Ureter (tissue), 1 donor: ENCODE measurements around the gene PLIN5. TPM values are rescaled to one million over a fixed set of nuclear protein-coding genes. Genes with fewer than 3 reads are reported as not detected.

Source experiments
- DNase-seq: peaks from one replicate; pipeline ENCODE4 v3.0.0-alpha.2; 2020; ENCODE audit warnings: low spot score
- total RNA-seq: library from RNA; stranded (reverse); gene quantifications from one replicate; pipeline ENCODE4 v1.2.4, GENCODE V29; 2023
- donor health status: DM: yes; HTN: yes; CAD: no.

PLIN5 gene
- total RNA-seq, 1 donor from 2014 or later: 30.3 TPM

- no peak for DNase-seq
Observed at GRCh38 chr19:4506449-4507149, 28.4 kb downstream of the PLIN5 start.

DNA sequence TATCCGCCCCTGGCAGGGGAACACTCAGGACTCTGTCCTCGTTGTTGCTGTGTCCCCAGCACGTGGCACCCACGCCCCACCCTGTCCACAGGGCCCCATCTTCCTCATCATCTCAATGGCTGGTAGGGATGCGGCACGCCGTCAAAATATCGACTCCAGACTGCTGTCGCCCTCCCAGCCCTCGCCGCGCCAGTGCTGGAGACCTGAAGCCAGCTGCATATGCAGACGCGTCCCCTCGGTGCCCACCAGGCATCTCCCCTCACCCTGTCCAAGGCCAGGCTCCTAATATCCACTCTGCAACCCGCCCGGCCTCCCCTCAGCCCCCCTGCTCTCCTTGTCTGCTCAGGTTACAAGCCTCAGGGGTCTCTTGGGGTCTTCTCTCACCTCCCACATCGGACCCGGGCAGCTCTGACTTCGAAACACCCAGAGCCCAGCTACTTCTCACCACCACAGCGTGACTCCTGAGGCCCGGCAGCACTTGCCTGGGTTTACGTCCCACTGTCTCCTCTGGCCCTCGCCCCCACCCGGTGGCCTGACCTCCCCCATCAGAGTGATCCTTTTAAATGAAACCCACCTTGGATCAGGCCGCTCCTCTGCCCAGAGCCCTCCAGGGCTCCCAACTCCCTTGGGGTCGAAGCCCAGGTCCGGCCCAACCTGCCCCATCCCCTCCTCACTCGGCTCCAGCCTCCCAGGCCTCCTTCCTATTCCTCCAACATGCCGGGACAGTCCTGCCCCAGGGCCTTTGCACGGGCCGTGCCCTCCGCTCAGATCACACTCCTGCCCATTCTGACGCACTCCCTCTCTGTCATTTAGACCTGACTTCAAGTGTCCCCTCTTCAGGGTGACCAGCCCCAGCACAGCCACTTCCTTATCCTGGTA, 29.2 kb downstream of the PLIN5 start:
- no peak for DNase-seq

DNA sequence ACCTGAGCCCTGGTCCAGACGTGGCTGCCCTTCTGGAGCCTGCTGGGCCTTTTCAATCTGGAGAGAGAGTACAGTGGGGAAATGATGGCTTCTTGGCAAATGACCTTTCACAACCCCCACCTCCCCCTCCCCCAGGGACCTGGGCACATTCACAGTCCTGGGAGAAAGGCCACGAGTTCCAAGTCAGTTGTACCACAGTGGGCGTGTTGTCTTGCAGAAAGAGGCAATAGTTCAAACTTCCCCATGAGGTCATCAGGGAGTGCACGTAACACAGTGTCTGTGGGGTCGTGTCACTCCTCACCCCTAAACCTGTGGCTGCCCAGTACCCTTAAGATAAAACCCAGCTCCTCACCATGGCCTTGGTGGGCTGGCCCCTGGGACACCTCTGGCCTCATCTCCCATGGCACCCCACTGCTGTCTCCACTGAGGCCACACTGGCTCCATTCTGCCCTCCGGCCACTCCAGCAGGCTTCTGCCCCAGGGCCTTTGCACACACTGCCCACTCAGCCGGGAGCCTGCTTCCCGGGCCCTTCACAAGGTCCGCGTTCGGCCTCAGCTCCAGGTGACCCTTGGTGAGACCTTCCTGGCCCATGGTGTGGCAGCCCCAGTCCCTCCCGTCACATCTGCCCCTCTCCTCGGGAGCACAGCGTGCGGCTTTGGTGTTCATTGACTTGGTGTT, 30.0 kb downstream of the PLIN5 start:
- no peak for DNase-seq

GRCh38 chr19:4504297-4504701, 30.7 kb downstream of the PLIN5 start:
- no peak for DNase-seq

- no peak for DNase-seq
Observed at GRCh38 chr19:4503825-4504170, 31.2 kb downstream of the PLIN5 start.

DNA sequence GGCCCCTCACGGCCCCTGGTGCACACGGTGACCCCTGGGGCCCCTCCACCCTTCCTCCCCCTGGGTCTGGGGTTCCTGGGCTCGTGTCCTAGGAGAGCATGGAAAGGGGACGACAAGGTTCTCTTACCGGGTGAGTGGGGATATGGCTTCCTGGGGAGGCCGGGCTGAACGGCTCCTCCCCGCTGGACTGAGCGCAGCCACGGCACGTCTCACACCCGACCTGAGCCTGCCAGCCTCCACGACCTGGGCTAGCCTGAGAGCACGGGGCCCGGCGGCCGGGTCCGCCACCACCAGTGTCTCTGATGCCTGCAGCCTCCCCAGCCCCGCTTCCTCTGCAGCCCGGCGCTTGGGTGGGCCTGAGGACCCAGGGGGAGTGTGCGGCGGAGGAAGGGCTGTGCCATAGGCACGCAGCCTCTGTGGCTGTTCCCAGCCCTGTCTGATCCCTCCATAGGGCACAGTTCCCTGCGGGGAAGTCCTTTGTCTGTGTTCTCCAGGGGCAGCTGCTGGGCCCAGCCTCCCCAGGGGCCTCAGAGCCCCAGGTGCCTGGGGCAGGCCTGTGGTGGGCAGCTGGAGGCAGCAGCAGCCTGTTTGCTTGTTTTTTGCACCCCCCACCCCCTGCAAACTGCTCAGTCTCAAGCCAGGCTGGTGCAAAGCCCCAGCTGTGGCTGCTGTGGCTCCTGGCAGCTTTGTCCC, 31.7 kb downstream of the PLIN5 start:
- DNase-seq: no peak

DNA sequence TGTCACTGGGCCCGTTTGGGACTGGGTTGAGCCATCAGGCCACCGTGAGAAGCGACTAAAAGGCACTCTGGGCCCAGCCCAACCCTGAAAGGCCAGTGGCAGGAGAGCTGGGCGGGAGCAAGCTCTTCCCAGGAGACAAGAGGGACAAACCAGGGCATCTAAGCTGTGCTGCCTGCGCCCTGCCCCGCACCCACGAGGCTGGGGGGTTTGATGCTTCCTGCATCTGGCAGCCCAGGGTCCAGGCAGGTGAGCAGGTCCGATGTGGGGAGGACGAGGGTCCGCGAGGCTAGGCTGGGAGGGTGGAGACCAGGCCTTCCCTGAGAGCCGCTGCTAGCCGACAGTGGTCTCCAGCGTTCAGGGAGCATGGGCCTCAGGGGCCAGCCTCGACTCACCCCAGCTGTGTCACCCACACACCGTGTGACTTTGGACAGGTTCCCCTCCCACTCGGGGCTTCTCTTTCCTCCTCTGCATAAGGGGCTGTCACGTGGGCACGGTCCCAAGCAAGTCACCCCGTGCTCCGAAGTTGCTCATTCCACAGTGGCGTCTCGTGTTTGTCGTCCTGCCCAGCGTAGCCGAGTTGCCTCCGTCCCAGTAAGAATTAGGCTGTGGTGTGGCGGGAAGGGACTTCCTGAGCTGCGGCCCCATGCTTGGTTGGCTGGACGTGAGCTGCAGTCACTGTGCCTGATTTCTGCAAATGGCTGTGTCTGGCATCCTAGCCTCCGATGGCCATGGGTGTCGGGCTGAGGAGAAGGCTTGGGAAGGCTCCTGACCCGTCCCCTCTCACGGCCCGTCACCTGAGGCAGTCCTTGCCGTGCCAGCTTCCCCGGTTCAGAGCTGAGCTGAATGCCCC, 32.5 kb downstream of the PLIN5 start:
- DNase-seq: no peak

DNA sequence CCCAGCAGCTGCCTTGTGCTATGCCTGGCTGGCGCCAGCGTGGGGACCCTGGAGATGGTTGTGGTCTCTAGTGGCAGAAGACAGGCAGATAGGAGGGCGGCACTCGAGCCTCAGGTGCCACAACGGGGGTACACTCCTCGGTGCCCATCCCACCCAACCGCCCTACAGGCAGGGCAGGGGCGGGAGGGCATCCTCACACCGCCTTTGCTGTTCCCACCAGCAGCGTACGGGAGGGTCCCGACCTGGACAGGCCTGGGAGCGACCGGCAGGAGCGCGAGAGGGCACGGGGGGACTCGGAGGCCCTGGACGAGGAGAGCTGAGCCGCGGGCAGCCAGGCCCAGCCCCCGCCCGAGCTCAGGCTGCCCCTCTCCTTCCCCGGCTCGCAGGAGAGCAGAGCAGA, 33.3 kb downstream of the PLIN5 start:
- no peak for DNase-seq

- DNase-seq: no peak
Observed at GRCh38 chr19:4500841-4501591, 34.0 kb downstream of the PLIN5 start.

DNA sequence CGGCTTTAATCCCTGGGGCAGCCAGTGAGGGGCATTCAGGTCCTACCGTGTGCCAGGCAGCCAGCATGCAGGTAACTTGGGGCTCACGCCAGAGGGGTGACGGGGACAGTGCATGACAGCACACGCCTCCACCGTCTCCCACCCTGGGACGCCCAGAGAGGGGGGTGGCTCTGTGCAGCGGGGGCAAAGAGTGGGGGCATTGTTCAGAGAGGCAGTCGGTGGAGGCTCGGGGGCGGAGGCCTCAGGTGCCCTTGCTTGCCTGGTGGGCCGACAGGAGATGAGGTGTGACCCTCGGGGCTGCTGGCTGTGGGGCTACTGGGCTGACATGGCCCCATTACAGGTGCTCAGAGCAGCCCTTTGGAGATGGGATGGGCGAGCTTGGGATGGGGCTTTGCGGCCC, 35.2 kb downstream of the PLIN5 start:
- no peak for DNase-seq

GRCh38 chr19:4499318-4499717, 35.7 kb downstream of the PLIN5 start:
- DNase-seq: no peak

- no peak for DNase-seq
Observed at GRCh38 chr19:4498694-4499093, 36.3 kb downstream of the PLIN5 start.

DNA sequence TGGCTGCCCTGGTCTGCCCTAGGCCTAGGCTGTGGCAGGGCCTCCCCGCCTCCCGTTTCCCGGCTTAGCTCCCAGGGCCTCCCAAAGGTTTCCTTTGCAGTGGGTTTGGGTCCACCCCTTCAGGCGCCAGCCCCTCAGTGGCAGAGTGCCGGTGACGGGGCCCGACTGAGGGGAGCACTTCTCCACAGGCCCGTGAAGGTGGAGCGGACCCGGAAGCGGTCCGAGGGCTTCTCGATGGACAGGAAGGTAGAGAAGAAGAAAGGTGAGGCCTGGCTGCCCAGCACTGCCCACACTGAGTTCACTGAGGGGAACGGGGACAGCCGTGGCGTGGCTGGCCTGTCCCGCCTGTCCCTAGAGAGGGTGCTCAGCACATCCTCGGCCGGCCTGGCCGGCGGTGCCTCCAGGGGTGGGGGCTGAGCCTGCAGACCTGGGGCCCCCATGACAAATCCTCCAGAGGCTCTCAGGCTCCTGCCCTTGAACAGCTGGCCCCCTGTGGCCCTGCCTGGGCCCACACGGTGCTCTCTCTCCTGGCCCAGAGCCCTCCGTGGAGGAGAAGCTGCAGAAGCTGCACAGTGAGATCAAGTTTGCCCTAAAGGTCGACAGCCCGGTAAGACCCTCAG, 37.1 kb downstream of the PLIN5 start:
- DNase-seq: no peak

- DNase-seq: no peak
Observed at GRCh38 chr19:4496304-4496703, 38.7 kb downstream of the PLIN5 start.

DNA sequence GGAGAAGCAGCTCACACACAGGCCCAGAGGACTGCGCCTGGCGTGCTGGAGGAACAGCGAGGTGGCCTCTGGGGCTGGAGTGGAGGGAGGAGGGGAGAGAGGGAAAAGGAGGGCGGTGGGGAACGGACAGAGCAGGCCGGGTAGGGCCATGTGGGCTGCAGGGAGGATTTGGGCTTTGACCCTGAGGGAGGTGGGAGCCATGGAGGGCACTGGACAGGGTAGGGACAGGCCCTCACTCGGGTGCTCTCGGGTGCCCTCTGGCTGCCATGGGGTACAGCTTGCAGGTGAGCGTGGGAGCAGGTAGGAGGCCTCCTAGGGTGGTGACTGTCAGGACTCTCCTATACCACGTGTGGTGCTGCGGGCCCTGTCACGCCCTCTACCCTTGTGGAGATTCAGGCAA, 39.6 kb downstream of the PLIN5 start:
- no peak for DNase-seq

DNA sequence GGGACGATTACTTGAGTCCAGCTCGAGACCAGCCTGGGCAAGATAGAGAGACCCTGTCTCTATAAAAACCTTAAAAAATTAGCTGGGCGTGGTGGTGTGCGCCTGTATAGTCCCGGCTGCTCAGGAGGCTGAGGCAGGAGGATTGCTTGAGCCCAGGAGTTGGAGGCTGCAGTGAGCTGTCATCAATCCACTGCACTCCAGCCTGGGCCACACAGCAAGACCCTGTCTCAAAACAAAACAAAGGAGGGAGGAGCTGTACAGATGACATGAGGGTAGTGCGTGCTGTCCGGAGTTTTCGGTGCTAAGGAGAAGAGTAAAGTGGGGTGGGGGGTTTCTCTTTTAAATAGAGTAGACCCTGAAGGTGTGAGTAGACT, 40.3 kb downstream of the PLIN5 start:
- no peak for DNase-seq

- DNase-seq: no peak
Observed at GRCh38 chr19:4493929-4494690, 40.9 kb downstream of the PLIN5 start.

DNA sequence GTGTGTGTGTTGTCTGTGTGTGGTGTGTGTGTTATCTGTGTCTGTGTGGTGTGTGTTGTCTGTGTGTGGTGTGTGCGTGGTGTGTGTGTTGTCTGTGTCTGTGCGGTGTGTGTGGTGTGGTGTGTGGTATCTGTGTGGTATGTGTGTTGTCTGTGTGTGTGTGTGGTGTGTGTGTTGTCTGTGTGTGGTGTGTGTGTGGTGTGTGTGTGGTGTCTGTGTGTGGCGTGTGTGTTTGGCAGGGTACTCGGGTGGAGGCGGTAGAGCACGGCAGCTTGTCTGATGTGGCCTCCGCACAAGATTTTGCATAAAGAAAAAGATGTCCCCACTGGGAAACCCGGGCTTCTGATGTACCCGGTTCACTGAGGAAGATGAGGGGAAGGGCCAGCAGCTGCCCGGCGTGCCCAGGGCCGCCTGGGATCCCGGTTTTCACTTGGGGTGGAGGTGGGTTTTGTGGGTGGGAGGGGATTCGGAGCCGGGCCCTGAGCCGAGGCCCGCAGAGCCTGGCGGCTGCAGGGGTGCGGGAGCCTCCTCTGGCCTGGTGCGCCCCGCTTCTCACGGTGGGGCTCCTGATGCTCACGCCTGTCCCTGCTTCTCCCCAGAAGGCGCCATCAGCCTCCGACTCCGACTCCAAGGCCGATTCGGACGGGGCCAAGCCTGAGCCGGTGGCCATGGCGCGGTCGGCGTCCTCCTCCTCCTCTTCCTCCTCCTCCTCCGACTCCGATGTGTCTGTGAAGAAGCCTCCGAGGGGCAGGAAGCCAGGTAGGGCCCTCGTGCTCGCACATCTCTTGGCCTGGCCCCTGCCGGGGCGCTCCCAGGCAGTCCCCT, 41.7 kb downstream of the PLIN5 start:
- no peak for DNase-seq
